Measurements from ENCODE around the gene PHF12. TPM values are rescaled to one million over a fixed set of nuclear protein-coding genes. Genes with fewer than 3 reads are reported as not detected.

PHF12 gene
- total RNA-seq, 4 donors from 2014 or later, result 54.8 to 114 (median 72.9) TPM

GRCh38 chr17:28993645-28994426 lies 42.5 kb upstream of the PHF12 start:
- no peak overlapping the region for H3K27ac ChIP-seq
- no peaks in the 10 kb centered on the region for H3K36me3 ChIP-seq
- H3K4me1 ChIP-seq, result no peaks in the 10 kb centered on the region
- no peak for DNase-seq
- no peak for TF ChIP-seq POLR2A (IDR thresholded peaks at IDR 0.05)
- TF ChIP-seq CTCF (IDR thresholded peaks at IDR 0.05), result no peak
- H3K9me3 ChIP-seq, result no peaks in the 10 kb centered on the region
- no peak overlapping the region for H3K4me3 ChIP-seq
- no peaks in the 10 kb centered on the region for H3K27me3 ChIP-seq

GRCh38 chr17:28992625-28993600 lies 41.6 kb upstream of the PHF12 start:
- Histone ChIP-seq H3K27me3 (no peaks in the 10 kb centered on the region), H3K27ac (no peak overlapping the region), H3K36me3 (no peaks in the 10 kb centered on the region), H3K9me3 (no peaks in the 10 kb centered on the region), H3K4me1 (no peaks in the 10 kb centered on the region), H3K4me3 (no peak overlapping the region)
- no peak for DNase-seq
- no peak for TF ChIP-seq POLR2A (IDR thresholded peaks at IDR 0.05)
- TF ChIP-seq CTCF (IDR thresholded peaks at IDR 0.05), result no peak

- no peaks in the 10 kb centered on the region for H3K27me3 ChIP-seq
- H3K27ac ChIP-seq, result no peak overlapping the region
- no peak overlapping the region for H3K4me3 ChIP-seq
- no peaks in the 10 kb centered on the region for H3K4me1 ChIP-seq
- DNase-seq, result no peak
- no peaks in the 10 kb centered on the region for H3K36me3 ChIP-seq
- TF ChIP-seq POLR2A (IDR thresholded peaks at IDR 0.05), result no peak
- no peak for TF ChIP-seq CTCF (IDR thresholded peaks at IDR 0.05)
- H3K9me3 ChIP-seq, result no peaks in the 10 kb centered on the region
Observed at GRCh38 chr17:28992185-28992584, 40.9 kb upstream of the PHF12 start.

GRCh38 chr17:28991779-28992178 lies 40.5 kb upstream of the PHF12 start:
- H3K36me3 ChIP-seq, result no peaks in the 10 kb centered on the region
- DNase-seq, result no peak
- no peak overlapping the region for H3K4me3 ChIP-seq
- no peaks in the 10 kb centered on the region for H3K4me1 ChIP-seq
- H3K27ac ChIP-seq, result no peak overlapping the region
- no peaks in the 10 kb centered on the region for H3K27me3 ChIP-seq
- no peak for TF ChIP-seq CTCF (IDR thresholded peaks at IDR 0.05)
- no peaks in the 10 kb centered on the region for H3K9me3 ChIP-seq

GRCh38 chr17:28989028-28989427 lies 37.7 kb upstream of the PHF12 start:
- no peaks in the 10 kb centered on the region for H3K9me3 ChIP-seq
- H3K4me1 ChIP-seq, result no peaks in the 10 kb centered on the region
- H3K36me3 ChIP-seq, result no peaks in the 10 kb centered on the region
- no peak for TF ChIP-seq CTCF (IDR thresholded peaks at IDR 0.05)
- TF ChIP-seq POLR2A (IDR thresholded peaks at IDR 0.05), result no peak
- H3K27me3 ChIP-seq, result no peaks in the 10 kb centered on the region
- no peak for DNase-seq
- H3K4me3 ChIP-seq, result no peak overlapping the region
- H3K27ac ChIP-seq, result no peak overlapping the region

All from Peyer's patch (tissue), 4 donors.